Natural killer cell (primary cell): ENCODE measurements around the gene C2orf81. TPM values are rescaled to one million over a fixed set of nuclear protein-coding genes. Genes with fewer than 3 reads are reported as not detected.

Experiments used
- ATAC-seq, 3 donors: fragments of 150-1000 bp in 2 of 3; fragments of 200-7000 bp in 1 of 3; cut with Tn5 transposase; 1 replicate in 1 of 3; 2 replicates in 2 of 3; pipeline ENCODE4 v1.10.0; 2021; ENCODE audit warnings: mild to moderate bottlenecking in 2 of 3, moderate library complexity in 2 of 3
- DNase-seq, 2 donors: peaks; one replicate each; pipeline versions ENCODE4 v3.0.0 to v3.0.0-alpha.2; 2013 to 2021; ENCODE audit warnings: mixed read lengths in 1 of 2
- H3K27ac ChIP-seq: one replicate; pipeline ENCODE4 v1.5.1; 2013; ENCODE audit warnings: mild to moderate bottlenecking, low read length
- H3K27me3 ChIP-seq: one replicate; pipeline ENCODE4 v1.6.1; 2013; ENCODE audit warnings: low read length; ENCODE audit not compliant: control insufficient read depth, insufficient read depth
- H3K36me3 ChIP-seq: one replicate; pipeline ENCODE4 v1.6.1; 2013; ENCODE audit warnings: low read length; ENCODE audit not compliant: control insufficient read depth, insufficient read depth
- H3K4me1 ChIP-seq: one replicate; pipeline ENCODE4 v1.6.1; 2013; ENCODE audit warnings: low read length; ENCODE audit not compliant: control insufficient read depth, insufficient read depth
- H3K4me3 ChIP-seq: one replicate; pipeline ENCODE4 v1.5.1; 2013; ENCODE audit warnings: low read length
- H3K9me3 ChIP-seq: one replicate; pipeline ENCODE4 v1.6.1; 2013; ENCODE audit warnings: low read length; ENCODE audit not compliant: control insufficient read depth, insufficient read depth
- H3K27ac Mint-ChIP-seq, 2 donors: one replicate each; pipeline ENCODE4 v1.8.0; 2022; ENCODE audit warnings: mild to moderate bottlenecking in 2 of 2, mixed read lengths in 2 of 2, moderate library complexity in 1 of 2
- H3K27me3 Mint-ChIP-seq, 2 donors: one replicate each; pipeline ENCODE4 v1.8.0; 2022; ENCODE audit warnings: low read depth in 2 of 2, mixed read lengths in 2 of 2
- H3K36me3 Mint-ChIP-seq: one replicate; pipeline ENCODE4 v1.8.0; 2022; ENCODE audit warnings: mixed read lengths
- H3K4me1 Mint-ChIP-seq, 2 donors: one replicate each; pipeline ENCODE4 v1.8.0; 2022; ENCODE audit warnings: mixed read lengths in 2 of 2
- H3K4me3 Mint-ChIP-seq: one replicate; pipeline ENCODE4 v1.8.0; 2022; ENCODE audit warnings: mild to moderate bottlenecking, moderate library complexity, mixed read lengths
- H3K9me3 Mint-ChIP-seq, 2 donors: one replicate each; pipeline ENCODE4 v1.8.0; 2022; ENCODE audit warnings: mixed read lengths in 2 of 2
- CTCF ChIP-seq: fragments of 200-600 bp; IDR thresholded peaks from one replicate; pipeline ENCODE4 v1.8.0; 2022; ENCODE audit warnings: antibody characterized with exemption
- WGBS: methylation state at CpG from one replicate; pipeline ENCODE4 v1.1.7; 2013; ENCODE audit warnings: missing lambda C conversion rate; ENCODE audit not compliant: insufficient coverage; 5-methylcytosine and 5-hydroxymethylcytosine counted together
- intact Hi-C: fragments of 100-400 bp; cut with micrococcal nuclease; formaldehyde crosslinking; loops from one replicate; pipeline ENCODE4 v1.14.2; 2022
- total RNA-seq, 4 donors: library from RNA; stranded (reverse); fragments of 120-200 nt in 1 of 4; gene quantifications; one replicate each; pipeline versions ENCODE4 v1.2.3 to v1.2.4, GENCODE V29; 2013 to 2022

The C2orf81 gene
- total RNA-seq, 3 donors from 2014 or later (not counting 1 experiment from before 2014, with no cell fraction given): 1.7 to 3.2 (median 1.7) TPM

GRCh38 chr2:74417197-74417596 is 4.2 kb downstream of the C2orf81 start:
- H3K27me3 Mint-ChIP-seq: peaks cover 0 to 7% of the 10 kb centered on the region in 2 donors
- H3K36me3 Mint-ChIP-seq: no peaks in the 10 kb centered on the region
- no peak overlapping the region for H3K4me3 ChIP-seq
- 88% methylated on average over 3 of the region's 3 CpGs for whole genome bisulfite sequencing
- no peak overlapping the region for H3K27ac ChIP-seq
- intact Hi-C loops: no loop called here
- H3K27me3 ChIP-seq: no peaks in the 10 kb centered on the region
- ATAC-seq (no peak), DNase-seq (no peak)
- peaks cover 25 to 38% of the 10 kb centered on the region in 2 donors for H3K4me1 Mint-ChIP-seq
- no peaks in the 10 kb centered on the region for H3K36me3 ChIP-seq
- H3K9me3 ChIP-seq: no peaks in the 10 kb centered on the region
- H3K4me1 ChIP-seq: peaks cover 36% of the 10 kb centered on the region
- H3K4me3 Mint-ChIP-seq: no peak overlapping the region
- no peak for TF ChIP-seq CTCF
- no peaks in the 10 kb centered on the region for H3K9me3 Mint-ChIP-seq
- H3K27ac Mint-ChIP-seq: peak overlapping the region in 1 of 2 donors; percentile 31

GRCh38 chr2:74416778-74417177 is 4.6 kb downstream of the C2orf81 start:
- no peak overlapping the region for H3K4me3 Mint-ChIP-seq
- Histone ChIP-seq H3K27me3 (no peaks in the 10 kb centered on the region), H3K27ac (no peak overlapping the region), H3K9me3 (no peaks in the 10 kb centered on the region), H3K4me1 (peaks cover 32% of the 10 kb centered on the region), H3K36me3 (no peaks in the 10 kb centered on the region), H3K4me3 (no peak overlapping the region)
- peaks cover 0 to 7% of the 10 kb centered on the region in 2 donors for H3K27me3 Mint-ChIP-seq
- H3K27ac Mint-ChIP-seq: peak overlapping the region in 1 of 2 donors; percentile 31
- no peaks in the 10 kb centered on the region for H3K36me3 Mint-ChIP-seq
- no peaks in the 10 kb centered on the region for H3K9me3 Mint-ChIP-seq
- DNase-seq (peak in 1 of 2 donors; percentile 36), ATAC-seq (no peak)
- intact Hi-C loops: no loop called here
- peaks cover 21 to 34% of the 10 kb centered on the region in 2 donors for H3K4me1 Mint-ChIP-seq
- TF ChIP-seq CTCF: no peak
- WGBS: 62% methylated on average over 3 of the region's 3 CpGs

- H3K4me3 ChIP-seq: peak overlapping the region; percentile 47
- no peak overlapping the region for H3K27ac Mint-ChIP-seq
- H3K4me1 ChIP-seq: peaks cover 28% of the 10 kb centered on the region
- no peaks in the 10 kb centered on the region for H3K9me3 ChIP-seq
- no peaks in the 10 kb centered on the region for H3K36me3 Mint-ChIP-seq
- TF ChIP-seq CTCF: no peak
- peaks cover 0 to 7% of the 10 kb centered on the region in 2 donors for H3K27me3 Mint-ChIP-seq
- no peaks in the 10 kb centered on the region for H3K36me3 ChIP-seq
- no peaks in the 10 kb centered on the region for H3K27me3 ChIP-seq
- WGBS: 55% methylated on average over 34 of the region's 35 CpGs
- H3K4me3 Mint-ChIP-seq: peak overlapping the region; percentile 85
- intact Hi-C loops: no loop called here
- no peaks in the 10 kb centered on the region for H3K9me3 Mint-ChIP-seq
- peaks cover 13 to 25% of the 10 kb centered on the region in 2 donors for H3K4me1 Mint-ChIP-seq
- peak in 2 of 3 donors; percentile 22 for ATAC-seq
- DNase-seq: peak in 1 of 2 donors; percentile 16
- H3K27ac ChIP-seq: no peak overlapping the region
Observed at GRCh38 chr2:74415762-74416395, 5.5 kb downstream of the C2orf81 start.
